GM12874 (cell line): Measurements from ENCODE around the gene COL2A1.

Experiments used
- TF ChIP-seq, protein P1 (sequence below): IDR thresholded peaks from 2 replicates; pipeline ENCODE4 v1.5.1; 2011; ENCODE audit warnings: low read depth, mild to moderate bottlenecking, control low read depth, low read length, moderate library complexity; ENCODE audit not compliant: insufficient read depth

COL2A1 gene

DNA sequence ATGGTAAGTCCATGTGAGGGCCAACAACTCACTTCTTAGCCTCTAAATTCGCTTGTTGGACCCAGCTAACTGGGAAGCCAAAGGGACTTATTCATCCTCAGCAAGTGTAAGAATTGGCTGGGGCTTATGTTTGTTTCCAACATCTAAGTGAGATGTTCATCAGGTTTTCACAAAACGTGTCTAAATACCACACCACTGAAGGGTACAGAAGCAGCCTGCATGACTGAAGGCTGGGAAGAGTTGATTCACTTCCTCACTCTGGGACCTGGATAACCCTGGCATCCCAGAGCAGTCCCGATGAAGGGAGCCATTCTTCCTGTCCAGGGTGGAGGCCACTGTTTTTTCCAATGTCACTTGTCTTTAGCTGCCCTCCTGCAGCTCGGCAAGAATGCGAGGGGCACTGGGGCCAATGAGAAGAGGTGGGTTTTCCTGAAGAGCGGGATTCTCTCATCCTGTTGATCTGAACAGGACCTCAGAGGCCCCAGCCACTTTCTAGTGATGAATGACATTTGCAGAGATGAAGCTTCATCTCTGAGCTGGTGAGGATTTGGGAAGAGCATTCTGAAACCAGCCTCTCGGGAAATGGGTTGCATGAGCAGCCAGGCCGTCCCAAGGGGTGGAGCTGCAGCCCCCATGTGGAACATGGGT is 12.2 kb upstream of the COL2A1 start:
- TF ChIP-seq, protein P1, sequence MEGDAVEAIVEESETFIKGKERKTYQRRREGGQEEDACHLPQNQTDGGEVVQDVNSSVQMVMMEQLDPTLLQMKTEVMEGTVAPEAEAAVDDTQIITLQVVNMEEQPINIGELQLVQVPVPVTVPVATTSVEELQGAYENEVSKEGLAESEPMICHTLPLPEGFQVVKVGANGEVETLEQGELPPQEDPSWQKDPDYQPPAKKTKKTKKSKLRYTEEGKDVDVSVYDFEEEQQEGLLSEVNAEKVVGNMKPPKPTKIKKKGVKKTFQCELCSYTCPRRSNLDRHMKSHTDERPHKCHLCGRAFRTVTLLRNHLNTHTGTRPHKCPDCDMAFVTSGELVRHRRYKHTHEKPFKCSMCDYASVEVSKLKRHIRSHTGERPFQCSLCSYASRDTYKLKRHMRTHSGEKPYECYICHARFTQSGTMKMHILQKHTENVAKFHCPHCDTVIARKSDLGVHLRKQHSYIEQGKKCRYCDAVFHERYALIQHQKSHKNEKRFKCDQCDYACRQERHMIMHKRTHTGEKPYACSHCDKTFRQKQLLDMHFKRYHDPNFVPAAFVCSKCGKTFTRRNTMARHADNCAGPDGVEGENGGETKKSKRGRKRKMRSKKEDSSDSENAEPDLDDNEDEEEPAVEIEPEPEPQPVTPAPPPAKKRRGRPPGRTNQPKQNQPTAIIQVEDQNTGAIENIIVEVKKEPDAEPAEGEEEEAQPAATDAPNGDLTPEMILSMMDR: no peak

DNA sequence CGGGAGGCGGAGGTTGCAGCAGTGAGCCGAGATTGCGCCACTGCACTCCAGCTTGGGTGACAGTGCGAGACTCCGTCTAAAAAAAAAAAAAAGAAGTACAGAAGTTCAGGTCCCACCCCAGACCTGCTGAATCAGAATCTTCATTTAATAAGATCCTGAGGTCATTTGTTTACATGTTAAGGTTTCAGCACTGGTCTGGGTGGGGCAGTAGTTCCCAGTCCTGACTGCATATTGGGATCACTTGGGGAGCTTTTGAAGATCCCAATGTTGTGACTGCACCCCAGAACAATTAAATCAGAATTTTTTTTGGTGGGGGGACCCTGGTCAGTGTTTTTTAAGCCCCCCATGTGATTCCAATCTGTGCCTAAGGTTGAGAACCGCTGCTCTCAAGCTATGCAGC is 11.7 kb upstream of the COL2A1 start:
- TF ChIP-seq, protein P1: no peak

DNA sequence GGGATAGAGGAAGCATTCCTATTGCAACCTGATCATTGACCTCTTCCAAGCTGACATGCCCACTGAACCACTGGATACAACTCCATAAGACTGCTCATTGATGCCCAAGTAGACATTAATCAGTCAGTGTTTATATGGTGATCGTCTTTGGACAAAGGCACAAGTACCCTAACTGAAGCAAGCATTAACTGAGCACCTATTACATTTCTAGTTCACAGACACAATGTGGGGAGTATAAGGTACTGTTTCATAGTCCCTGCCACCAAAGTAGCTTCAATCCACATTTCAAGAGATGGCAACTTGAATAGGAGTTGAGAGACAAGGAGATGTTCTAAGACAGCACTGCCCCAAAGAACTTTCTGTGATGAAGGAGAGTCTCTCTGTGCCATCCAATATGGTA is 10.9 kb upstream of the COL2A1 start:
- TF ChIP-seq, protein P1: no peak

DNA sequence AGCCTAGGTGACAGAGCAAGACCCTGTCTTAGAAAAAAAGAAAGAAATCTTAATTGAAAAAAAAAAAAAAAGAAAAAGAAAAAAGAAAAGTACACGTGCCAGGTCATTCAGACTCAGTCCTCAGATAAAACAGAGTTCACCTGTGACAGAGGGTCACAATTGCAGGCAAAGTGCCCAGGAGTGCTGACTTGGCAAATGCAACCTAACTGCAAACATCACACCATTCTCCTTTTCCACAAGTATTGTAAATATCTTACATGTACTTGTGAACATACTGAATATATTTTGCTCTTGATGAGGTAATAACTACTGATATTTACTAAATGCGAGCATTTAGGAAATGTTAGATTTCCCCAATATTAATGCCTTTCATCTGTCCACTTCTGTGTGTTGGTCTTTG is 9.0 kb upstream of the COL2A1 start:
- TF ChIP-seq, protein P1: no peak

DNA sequence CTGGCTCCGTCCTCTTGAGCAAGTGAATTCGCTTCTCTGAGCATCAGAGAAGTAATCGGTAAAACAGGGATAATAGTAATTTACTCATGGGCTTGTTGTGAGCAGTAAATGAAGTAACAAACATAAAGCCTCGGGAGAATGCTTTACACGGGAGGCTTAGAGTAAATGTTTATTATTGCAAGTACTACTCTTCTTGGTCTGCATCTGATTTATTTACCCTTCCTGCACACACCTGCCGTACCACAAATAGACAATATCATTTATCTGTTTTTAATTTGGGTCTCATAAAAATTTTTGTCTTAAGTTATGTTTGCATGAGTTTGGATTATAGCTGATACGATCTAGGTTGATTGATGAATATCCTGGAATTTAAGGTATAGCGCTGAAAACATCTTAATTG is 7.8 kb upstream of the COL2A1 start:
- TF ChIP-seq, protein P1: no peak

DNA sequence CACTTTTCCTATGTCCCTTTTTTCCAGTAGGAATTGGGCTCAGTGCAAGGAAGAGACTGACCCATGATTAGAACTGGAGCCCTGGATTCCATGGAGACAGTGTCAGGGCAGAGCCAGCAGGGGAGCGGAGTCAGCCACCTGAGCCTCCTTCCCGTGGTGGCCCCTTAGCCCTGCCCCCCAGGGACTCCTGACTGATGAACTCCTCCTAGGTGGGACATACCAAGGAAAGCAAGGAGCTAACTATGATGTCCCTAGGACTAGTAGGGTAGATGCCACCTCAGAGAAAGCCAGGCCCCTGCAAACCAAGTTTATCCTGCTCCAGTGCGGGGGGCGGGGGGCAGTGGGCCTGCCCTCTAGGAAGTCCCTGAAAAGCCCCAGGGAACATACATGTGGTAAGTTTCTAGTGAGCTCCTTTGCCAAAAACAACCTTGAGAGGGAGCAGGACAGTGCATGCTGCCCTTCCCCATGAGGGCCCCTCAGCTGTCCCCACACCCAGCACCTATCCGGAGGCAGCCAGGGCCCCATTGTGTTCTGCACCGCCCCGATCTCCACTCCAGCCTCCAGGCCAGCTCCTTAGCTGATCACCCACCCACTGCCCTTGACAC is 6.2 kb upstream of the COL2A1 start:
- TF ChIP-seq, protein P1: no peak

DNA sequence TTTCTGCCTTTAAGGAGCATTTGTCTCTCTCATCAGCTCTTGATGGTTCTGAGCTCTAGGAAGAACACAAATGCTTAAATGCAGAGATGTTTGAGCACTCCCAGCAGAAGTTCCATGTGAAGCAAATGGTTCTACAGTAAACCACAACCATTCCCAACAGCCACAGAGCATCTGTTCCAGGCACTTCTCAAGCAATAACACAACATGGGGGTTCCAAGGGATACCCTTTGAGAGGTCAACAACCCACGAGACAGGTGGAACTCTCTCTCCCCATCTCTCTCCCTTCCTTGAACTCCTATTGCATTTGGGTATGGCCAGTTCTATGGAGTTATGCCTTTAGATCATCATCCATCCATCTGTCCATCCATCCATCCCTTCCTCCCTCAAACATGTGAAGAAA is 5.2 kb upstream of the COL2A1 start:
- TF ChIP-seq, protein P1: no peak

DNA sequence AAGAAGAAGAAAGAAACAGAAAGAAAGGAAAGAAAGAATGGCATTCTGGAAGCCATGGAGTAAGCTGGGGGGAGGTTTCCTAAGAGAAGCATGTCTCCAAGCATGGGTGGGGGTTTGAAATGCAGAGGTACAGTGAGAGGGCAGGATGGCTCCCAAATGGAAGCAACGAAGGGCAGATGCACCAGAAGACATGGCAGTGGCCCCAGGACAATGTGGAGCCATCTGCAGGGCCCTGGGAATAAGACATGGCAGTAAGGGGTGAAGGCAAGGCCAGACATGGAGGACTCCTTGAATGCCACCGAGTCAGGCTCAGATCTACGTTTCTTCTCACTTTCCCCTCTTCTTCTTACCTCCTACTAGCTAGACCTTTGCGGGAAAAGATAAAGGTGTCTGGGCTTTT is 4.7 kb upstream of the COL2A1 start:
- TF ChIP-seq, protein P1: no peak
